DLD1 (cell line): Measurements from ENCODE around the gene FTL.
"Not testable (repeated sequence)": the region's sequence is repeated elsewhere in the genome, so short reads cannot be mapped to it uniquely, and the experiment has no call there.

ENCODE experiments used
- in situ Hi-C: cut with HindIII; loops from 2 replicates; pipeline ENCODE4 v1.10.0; 2017; ENCODE audit warnings: low sequenced_read_pairs

Gene FTL

GRCh38 chr19:48965040-48965805 is at the start of gene FTL:
Gene FTL, plus strand, starts transcription at chr19:48965309. Its CDS starts 199 bp downstream, at chr19:48965508.
- in situ Hi-C loops = loop anchor here (10.0 kb wide), 1 partner anchor 170 kb away; no protein-coding TSS in a partner anchor

GRCh38 chr19:48915757-48916156 is 49.4 kb upstream of the FTL start:
- in situ Hi-C loops = no loop called here

GRCh38 chr19:48918071-48918470 is 47.0 kb upstream of the FTL start:
- in situ Hi-C loops = no loop called here

- in situ Hi-C loops = no loop called here
These were observed 46.3 kb upstream of the FTL start for GRCh38 chr19:48918801-48919247.

- in situ Hi-C loops = not testable (repeated sequence)
These were observed 45.8 kb upstream of the FTL start for GRCh38 chr19:48919271-48919670.

- in situ Hi-C loops = no loop called here
These were observed 44.2 kb upstream of the FTL start for GRCh38 chr19:48920949-48921348.

- in situ Hi-C loops = no loop called here
These were observed 43.2 kb upstream of the FTL start for GRCh38 chr19:48921721-48922500.

GRCh38 chr19:48922548-48923490 is 42.3 kb upstream of the FTL start:
- in situ Hi-C loops = no loop called here

GRCh38 chr19:48925240-48925843 is 39.8 kb upstream of the FTL start:
- in situ Hi-C loops = no loop called here

GRCh38 chr19:48925890-48926289 is 39.2 kb upstream of the FTL start:
- in situ Hi-C loops = not testable (repeated sequence)

GRCh38 chr19:48926909-48927308 is 38.2 kb upstream of the FTL start:
- in situ Hi-C loops = no loop called here

GRCh38 chr19:48927692-48928091 is 37.4 kb upstream of the FTL start:
- in situ Hi-C loops = not testable (repeated sequence)

GRCh38 chr19:48928164-48929025 is 36.7 kb upstream of the FTL start:
- in situ Hi-C loops = no loop called here

- in situ Hi-C loops = no loop called here
These were observed 31.7 kb upstream of the FTL start, which contains the start of gene DHDH for GRCh38 chr19:48933382-48933932. Gene DHDH, plus strand, starts transcription at chr19:48933699. Its CDS starts 23 bp downstream, at chr19:48933722.

- in situ Hi-C loops = no loop called here
These were observed 30.3 kb upstream of the FTL start for GRCh38 chr19:48934837-48935236.

GRCh38 chr19:48935864-48936263 is 29.2 kb upstream of the FTL start:
- in situ Hi-C loops = no loop called here

GRCh38 chr19:48938256-48938655 is 26.9 kb upstream of the FTL start:
- in situ Hi-C loops = no loop called here

GRCh38 chr19:48940902-48941301 is 24.2 kb upstream of the FTL start:
- in situ Hi-C loops = no loop called here

GRCh38 chr19:48943081-48943480 is 22.0 kb upstream of the FTL start:
- in situ Hi-C loops = no loop called here
